ENCODE results near the gene TSGA10.

Gene TSGA10

GRCh38 chr2:99166218-99166617 lies 11.5 kb upstream of the TSGA10 start:
- no peak for ATAC-seq
- TF ChIP-seq BACH2 (CRISPR knock-in tag; IDR thresholded peaks at IDR 0.05; ENCODE audit: borderline replicate concordance) (no peak), PPARA (CRISPR knock-in tag; IDR thresholded peaks at IDR 0.05; ENCODE audit: borderline replicate concordance) (no peak), RARB (CRISPR knock-in tag; IDR thresholded peaks at IDR 0.05) (no peak), ZNF70 (CRISPR knock-in tag; IDR thresholded peaks at IDR 0.05) (no peak), CREB5 (CRISPR knock-in tag; IDR thresholded peaks at IDR 0.05; ENCODE audit: low read depth) (no peak), OSR1 (CRISPR knock-in tag; IDR thresholded peaks at IDR 0.05) (no peak), ESRRG (CRISPR knock-in tag; IDR thresholded peaks at IDR 0.05) (no peak), ZFP3 (CRISPR knock-in tag; IDR thresholded peaks at IDR 0.05) (no peak), CSDC2 (CRISPR knock-in tag; IDR thresholded peaks at IDR 0.05) (no peak), GLIS3 (CRISPR knock-in tag; IDR thresholded peaks at IDR 0.05) (no peak), TSHZ2 (CRISPR knock-in tag; IDR thresholded peaks at IDR 0.05) (no peak), ZNF8 (CRISPR knock-in tag; IDR thresholded peaks at IDR 0.05) (no peak), PATZ1 (CRISPR knock-in tag; IDR thresholded peaks at IDR 0.05; ENCODE audit: borderline replicate concordance) (no peak), SNAI2 (CRISPR knock-in tag; IDR thresholded peaks at IDR 0.05) (no peak), ARNTL (CRISPR knock-in tag; IDR thresholded peaks at IDR 0.05; ENCODE audit: borderline replicate concordance, low read depth) (no peak), ZNF565 (CRISPR knock-in tag; conservative IDR thresholded peaks at IDR 0.05; ENCODE audit: low read depth) (no peak), ISL1 (CRISPR knock-in tag; IDR thresholded peaks at IDR 0.05) (no peak), ZFP30 (CRISPR knock-in tag; IDR thresholded peaks at IDR 0.05) (no peak), CSRNP3 (CRISPR knock-in tag; IDR thresholded peaks at IDR 0.05) (no peak)

- no peak for ATAC-seq
Observed at GRCh38 chr2:99159594-99159993, 4.9 kb upstream of the TSGA10 start.

More at GRCh38 chr2:99159594-99159993, 4.9 kb upstream of the TSGA10 start:
- TF ChIP-seq CSRNP3 (CRISPR knock-in tag; IDR thresholded peaks at IDR 0.05), result no peak
- TF ChIP-seq TSHZ2 (CRISPR knock-in tag; IDR thresholded peaks at IDR 0.05), result no peak
- TF ChIP-seq PPARA (CRISPR knock-in tag; IDR thresholded peaks at IDR 0.05; ENCODE audit: borderline replicate concordance), result no peak

Data from SK-N-SH treated with all-trans-retinoic acid at 6 μM for 48 hours (cell line).